Spleen (tissue), 7 donors: ENCODE data around the gene PARP9.
"Not testable (repeated sequence)": the region's sequence is repeated elsewhere in the genome, so short reads cannot be mapped to it uniquely, and the experiment has no call there.

Source experiments
- POLR2A ChIP-seq, 3 donors: fragments of 450-650 bp; IDR thresholded peaks; one replicate each; pipeline ENCODE4 v1.5.1; 2017; ENCODE audit warnings: antibody characterized with exemption in 3 of 3, mild to moderate bottlenecking in 1 of 3
- POLR2AphosphoS5 ChIP-seq, 3 donors: sonication (generic); formaldehyde crosslinking; IDR thresholded peaks; one replicate each; pipeline ENCODE4 v1.5.1; 2017; ENCODE audit warnings: antibody characterized with exemption in 3 of 3
- TF ChIP-seq, protein P1 (sequence below), 11 experiments: fragments of 200-600 bp in 7 of 11; fragments of 450-650 bp in 4 of 11; sonication (generic) in 4 of 11; IDR thresholded peaks in 8 of 11; conservative IDR thresholded peaks in 3 of 11; 1 replicate in 7 of 11; 2 replicates in 4 of 11; pipeline versions ENCODE4 v1.4.0 to v1.8.0; 2016 to 2021; ENCODE audit warnings: antibody characterized with exemption in 11 of 11, inconsistent platforms in 4 of 11, mild to moderate bottlenecking in 1 of 11
- donor health status: DM: no; HTN: no; CAD: no; lungs with moderate emphysema.
- donor health status: DM: no; HTN: no; CAD: no.
- donor health status: DM: no; HTN: no; CAD: no.

DNA sequence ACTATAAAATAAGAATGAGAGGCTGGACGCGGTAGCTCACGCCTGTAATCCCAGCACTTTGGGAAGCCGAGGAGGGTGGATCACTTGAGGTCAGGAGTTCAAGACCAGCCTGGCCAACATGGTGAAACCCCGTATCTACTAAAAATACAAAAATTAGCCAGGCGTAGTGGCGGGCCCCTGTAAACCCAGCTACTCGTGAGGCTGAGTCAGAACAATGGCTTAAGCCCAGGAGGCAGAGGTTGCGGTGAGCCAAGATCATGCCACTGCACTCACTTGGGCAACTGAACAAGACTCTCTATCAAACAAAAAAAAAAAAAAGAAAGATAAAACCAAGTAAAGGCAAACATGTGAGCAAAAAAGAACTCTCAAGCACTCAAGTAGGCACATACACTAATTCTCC, 55.2 kb downstream of the PARP9 start:
- TF ChIP-seq, protein P1, sequence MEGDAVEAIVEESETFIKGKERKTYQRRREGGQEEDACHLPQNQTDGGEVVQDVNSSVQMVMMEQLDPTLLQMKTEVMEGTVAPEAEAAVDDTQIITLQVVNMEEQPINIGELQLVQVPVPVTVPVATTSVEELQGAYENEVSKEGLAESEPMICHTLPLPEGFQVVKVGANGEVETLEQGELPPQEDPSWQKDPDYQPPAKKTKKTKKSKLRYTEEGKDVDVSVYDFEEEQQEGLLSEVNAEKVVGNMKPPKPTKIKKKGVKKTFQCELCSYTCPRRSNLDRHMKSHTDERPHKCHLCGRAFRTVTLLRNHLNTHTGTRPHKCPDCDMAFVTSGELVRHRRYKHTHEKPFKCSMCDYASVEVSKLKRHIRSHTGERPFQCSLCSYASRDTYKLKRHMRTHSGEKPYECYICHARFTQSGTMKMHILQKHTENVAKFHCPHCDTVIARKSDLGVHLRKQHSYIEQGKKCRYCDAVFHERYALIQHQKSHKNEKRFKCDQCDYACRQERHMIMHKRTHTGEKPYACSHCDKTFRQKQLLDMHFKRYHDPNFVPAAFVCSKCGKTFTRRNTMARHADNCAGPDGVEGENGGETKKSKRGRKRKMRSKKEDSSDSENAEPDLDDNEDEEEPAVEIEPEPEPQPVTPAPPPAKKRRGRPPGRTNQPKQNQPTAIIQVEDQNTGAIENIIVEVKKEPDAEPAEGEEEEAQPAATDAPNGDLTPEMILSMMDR (IDR thresholded peaks at IDR 0.05 in 8 of 11, conservative IDR thresholded peaks at IDR 0.05 in 3 of 11), result not testable (repeated sequence)
- TF ChIP-seq POLR2AphosphoS5, POLR2A (IDR thresholded peaks at IDR 0.05): not testable (repeated sequence)
